HepG2 (cell line): Measurements from ENCODE around the gene MGAT5. TPM values are rescaled to one million over a fixed set of nuclear protein-coding genes. Genes with fewer than 3 reads are reported as not detected.

Experiments
- ATAC-seq: fragments of 200-7000 bp; cut with Tn5 transposase; 3 replicates; pipeline ENCODE4 v1.9.1; 2020; ENCODE audit warnings: mild to moderate bottlenecking, moderate library complexity
- BruUV-seq: library from RNA; stranded (reverse); fragments of 400-500 nt; replicated peaks from 2 replicates; lab custom pipeline; 2021; lab: Mats Ljungman, UMichigan
- CTCF ChIA-PET: fragments of 300-600 bp; formaldehyde crosslinking; extraction: SDS; loops from one replicate; lab custom pipeline; 2021; ENCODE audit warnings: low total read pairs, inconsistent platforms, low intra/inter-chr PET ratio; lab: Yijun Ruan, JAX
- POLR2A ChIA-PET: fragments of 350-600 bp; sonication (Branson Sonifier 250); formaldehyde crosslinking; loops from one replicate; lab custom pipeline; 2020; ENCODE audit warnings: antibody characterized with exemption, inconsistent platforms; lab: Yijun Ruan, JAX
- DNase-seq: peaks from one replicate; pipeline ENCODE4 v3.0.0-alpha.2; 2015; ENCODE audit warnings: low spot score
- FAIRE-seq: peaks from 3 replicates; lab custom pipeline; 2011; peaks lifted over from hg19 to GRCh38; lab: Jason Lieb, UNC
- H2AFZ ChIP-seq: one replicate; pipeline ENCODE4 v1.6.1; 2011; ENCODE audit warnings: low read length, inconsistent platforms
- H3K27ac ChIP-seq: fragments of 300-600 bp; 3 replicates; pipeline ENCODE4 v1.8.0; 2011; ENCODE audit warnings: mixed run types, mild to moderate bottlenecking, mixed read lengths, low read length, inconsistent platforms; ENCODE audit not compliant: insufficient read depth; ENCODE audit errors: extremely low read length
- H3K27me3 ChIP-seq, 2 experiments: fragments of 200-600 bp in 1 of 2; 2 replicates in 1 of 2; 3 replicates in 1 of 2; pipeline versions ENCODE4 v1.6.0 to v1.8.0; 2011; ENCODE audit warnings: low read length in 2 of 2, mild to moderate bottlenecking in 2 of 2, moderate library complexity in 2 of 2, inconsistent platforms in 1 of 2; ENCODE audit not compliant: insufficient read depth in 2 of 2, control insufficient read depth in 1 of 2
- H3K36me3 ChIP-seq, 2 experiments: fragments of 200-600 bp in 1 of 2; replicated peaks in 1 of 2; 2 replicates in 1 of 2; 3 replicates in 1 of 2; pipeline versions ENCODE4 v1.5.1 to v1.8.0; 2011; ENCODE audit warnings: low read length in 2 of 2, inconsistent platforms in 1 of 2; ENCODE audit not compliant: insufficient read depth in 2 of 2, control insufficient read depth in 1 of 2
- H3K4me1 ChIP-seq: 2 replicates; pipeline ENCODE4 v1.5.1; 2012; ENCODE audit warnings: low read length, inconsistent platforms; ENCODE audit not compliant: insufficient read depth
- H3K4me2 ChIP-seq: 2 replicates; pipeline ENCODE4 v1.6.0; 2011; ENCODE audit warnings: low read depth, low read length, inconsistent platforms
- H3K4me3 ChIP-seq, 3 experiments: fragments of 200-600 bp in 1 of 3; sonication (generic), shearing (Covaris generic) in 1 of 3; replicated peaks in 1 of 3; 2 replicates each; pipeline ENCODE4 v1.5.1; 2011 to 2016; ENCODE audit warnings: low read length in 3 of 3, inconsistent platforms in 2 of 3, low read depth in 2 of 3, mild to moderate bottlenecking in 2 of 3, control low read depth in 1 of 3, mixed read lengths in 1 of 3; ENCODE audit not compliant: insufficient read depth in 1 of 3
- H3K79me2 ChIP-seq: one replicate; pipeline ENCODE4 v1.6.1; 2011; ENCODE audit warnings: low read length, inconsistent platforms; ENCODE audit not compliant: insufficient read depth
- H3K9ac ChIP-seq: 2 replicates; pipeline ENCODE4 v1.6.0; 2011; ENCODE audit warnings: mild to moderate bottlenecking, low read depth, low read length, inconsistent platforms; ENCODE audit not compliant: insufficient read depth
- H3K9me3 ChIP-seq: 2 replicates; pipeline ENCODE4 v1.5.1; 2012; ENCODE audit warnings: mild to moderate bottlenecking, low read length
- H4K20me1 ChIP-seq: 2 replicates; pipeline ENCODE4 v1.6.0; 2011; ENCODE audit warnings: inconsistent platforms, mild to moderate bottlenecking, low read length, moderate library complexity; ENCODE audit not compliant: insufficient read depth
- EHMT2 ChIP-seq: fragments of 200-600 bp; sonication (generic); IDR thresholded peaks from 2 replicates; pipeline ENCODE4 v1.7.0; 2017; ENCODE audit warnings: antibody characterized with exemption, low read depth, low read length, borderline replicate concordance
- FLYWCH1 ChIP-seq: sonication (generic); formaldehyde crosslinking; IDR thresholded peaks from 2 replicates; pipeline ENCODE4 v1.8.1; 2023; ENCODE audit warnings: mild to moderate bottlenecking, missing genetic modification reagents
- SOX13 ChIP-seq, 3 experiments: fragments of 450-650 bp in 1 of 3; sonication (generic) in 1 of 3; formaldehyde crosslinking in 1 of 3; IDR thresholded peaks in 2 of 3; conservative IDR thresholded peaks in 1 of 3; 2 replicates each; pipeline versions ENCODE4 v1.5.0 to v1.6.1; 2016 to 2020; ENCODE audit warnings: antibody characterized with exemption in 1 of 3, mild to moderate bottlenecking in 1 of 3, missing compliant biosample characterization in 1 of 3, missing genetic modification reagents in 1 of 3, moderate library complexity in 1 of 3
- SRSF4 ChIP-seq: fragments of 200-400 bp; formaldehyde crosslinking; IDR thresholded peaks from one replicate; pipeline ENCODE4 v1.6.1; 2018; ENCODE audit warnings: mild to moderate bottlenecking, low read depth, low read length, moderate library complexity; ENCODE audit not compliant: poor library complexity, severe bottlenecking
- TBX2 ChIP-seq: sonication (generic); formaldehyde crosslinking; IDR thresholded peaks from 2 replicates; pipeline ENCODE4 v1.5.0; 2020; ENCODE audit warnings: missing genetic modification reagents, mild to moderate bottlenecking, borderline replicate concordance
- ZBTB42 ChIP-seq: sonication (generic); formaldehyde crosslinking; IDR thresholded peaks from 2 replicates; pipeline ENCODE4 v1.5.0; 2020; ENCODE audit warnings: mild to moderate bottlenecking, missing genetic modification reagents
- ZBTB7B ChIP-seq: sonication (generic); formaldehyde crosslinking; IDR thresholded peaks from 2 replicates; pipeline ENCODE4 v1.4.0; 2020; ENCODE audit warnings: missing genetic modification reagents
- ZC3H4 ChIP-seq: sonication (generic); formaldehyde crosslinking; IDR thresholded peaks from 2 replicates; pipeline ENCODE4 v1.4.0; 2020; ENCODE audit warnings: missing genetic modification reagents, borderline replicate concordance
- ZNF263 ChIP-seq: sonication (generic); formaldehyde crosslinking; IDR thresholded peaks from 2 replicates; pipeline ENCODE4 v1.4.0; 2020; ENCODE audit warnings: missing genetic modification reagents
- ZNF589 ChIP-seq: sonication (generic); formaldehyde crosslinking; conservative IDR thresholded peaks from 2 replicates; pipeline ENCODE4 v1.8.0; 2022; ENCODE audit warnings: mild to moderate bottlenecking, moderate library complexity, missing genetic modification reagents
- ZNF776 ChIP-seq: sonication (generic); formaldehyde crosslinking; IDR thresholded peaks from 2 replicates; pipeline ENCODE4 v1.4.0; 2020; ENCODE audit warnings: mild to moderate bottlenecking, missing genetic modification reagents
- WGBS: methylation state at CpG from one replicate; pipeline ENCODE4 v1.1.6; 2017; ENCODE audit warnings: low lambda C conversion rate; 5-methylcytosine and 5-hydroxymethylcytosine counted together
- in situ Hi-C: cut with HindIII; loops from 2 replicates; pipeline ENCODE4 v1.10.0; 2017; ENCODE audit warnings: low pct_unique_long_range_greater_than_20kb; ENCODE audit not compliant: extremely low pct_ligation_motif_present
- intact Hi-C: fragments of 100-400 bp; cut with micrococcal nuclease; formaldehyde crosslinking; loops from one replicate; pipeline ENCODE4 v1.10.0; 2022; ENCODE audit not compliant: unreplicated experiment
- polyA plus RNA-seq, 8 experiments: library from polyadenylated mRNA; depleted of rRNA in 3 of 8; stranded (reverse) in 7 of 8; unstranded in 1 of 8; fragments of >200 nt; fragmentation: Illumina TruSeq in 4 of 8; extraction: Trizol in 4 of 8; gene quantifications; 2 replicates each; pipeline versions ENCODE4 v1.2.1 to v1.2.3, GENCODE V29; 2011 to 2016; ENCODE audit warnings: low read depth in 4 of 8, missing spikeins in 1 of 8, mixed read lengths in 1 of 8; ENCODE audit not compliant: insufficient read depth in 1 of 8
- total RNA-seq, 5 experiments: library from RNA; depleted of rRNA; stranded (reverse); fragments of >200 nt; fragmentation: Illumina TruSeq; extraction: Trizol; gene quantifications; 2 replicates each; pipeline ENCODE4 v1.2.3, GENCODE V29; 2016; ENCODE audit warnings: low read depth in 1 of 5
- TF ChIP-seq, protein P1 (sequence below): IDR thresholded peaks from 2 replicates; pipeline ENCODE4 v1.6.1; 2016

MGAT5 gene
- total and polyA plus RNA-seq, 2 of the 13 experiments (the other 11 are each of a cell fraction or from before 2014, with no cell fraction given): 33.1 to 60.2 TPM

DNA sequence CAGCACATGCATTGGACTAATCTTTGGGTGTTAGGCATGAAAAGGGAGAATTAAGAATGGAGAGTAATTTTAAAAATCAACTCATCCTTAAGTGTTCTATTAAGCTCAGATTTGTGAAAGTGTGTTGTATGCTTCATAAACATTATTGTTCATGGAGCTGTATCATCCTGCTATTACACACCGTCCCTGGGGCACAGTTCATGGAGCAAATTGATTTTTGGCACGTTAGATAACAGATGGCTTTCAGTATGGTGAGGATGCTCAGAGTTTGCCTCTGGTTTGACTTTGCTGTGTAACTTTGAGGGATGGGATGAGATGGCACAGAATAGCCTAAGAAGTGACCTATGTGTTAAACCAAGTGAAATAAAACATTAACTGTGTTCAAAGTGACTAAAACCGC lies 97.1 kb downstream of the MGAT5 start (continued):
- TF ChIP-seq, protein P1, sequence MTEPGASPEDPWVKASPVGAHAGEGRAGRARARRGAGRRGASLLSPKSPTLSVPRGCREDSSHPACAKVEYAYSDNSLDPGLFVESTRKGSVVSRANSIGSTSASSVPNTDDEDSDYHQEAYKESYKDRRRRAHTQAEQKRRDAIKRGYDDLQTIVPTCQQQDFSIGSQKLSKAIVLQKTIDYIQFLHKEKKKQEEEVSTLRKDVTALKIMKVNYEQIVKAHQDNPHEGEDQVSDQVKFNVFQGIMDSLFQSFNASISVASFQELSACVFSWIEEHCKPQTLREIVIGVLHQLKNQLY (CRISPR knock-in tag): no peak
- TF ChIP-seq ZBTB7B (CRISPR knock-in tag): no peak
- no peak for TF ChIP-seq ZC3H4
- no peak for TF ChIP-seq TBX2 (CRISPR knock-in tag)
- TF ChIP-seq, all 625 proteins: peak for 0

DNA sequence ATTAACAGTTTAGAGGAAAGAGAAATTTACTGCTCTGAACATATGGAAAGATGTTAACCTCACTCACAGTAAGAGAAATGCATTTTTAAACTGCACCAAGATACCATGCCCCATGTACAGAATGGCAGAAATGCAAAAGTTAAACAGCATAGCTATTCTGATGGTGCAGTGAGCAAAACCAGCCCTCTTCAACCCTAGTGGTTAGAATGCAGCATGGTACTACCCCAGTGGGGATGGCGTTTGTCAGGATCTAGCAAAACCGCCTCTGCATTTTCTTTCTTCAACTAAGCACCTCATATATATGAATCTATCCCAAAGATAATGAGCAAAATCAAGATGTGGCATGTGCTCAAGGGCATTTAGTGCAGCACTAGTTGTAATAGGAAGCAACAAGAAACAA lies 98.0 kb downstream of the MGAT5 start:
- FAIRE-seq: no peak
- intact Hi-C loops: no loop called here
- 100% methylated on average over 2 of the region's 2 CpGs for WGBS
- CTCF ChIA-PET: no interaction called here
- DNase-seq: no peak
- Histone ChIP-seq H3K79me2 (no peaks in the 10 kb centered on the region), H3K4me1 (no peaks in the 10 kb centered on the region), H3K4me2 (no peak overlapping the region), H4K20me1 (no peaks in the 10 kb centered on the region), H3K9ac (no peak overlapping the region), H2AFZ (no peak overlapping the region)
- no TSS peak for BruUV-seq
- in situ Hi-C loops: no loop called here
- TF ChIP-seq EHMT2 (no peak), ZNF589 (CRISPR knock-in tag) (no peak), ZNF776 (no peak), ZBTB7B (CRISPR knock-in tag) (no peak), SOX13 (IDR thresholded peaks at IDR 0.05) (no peak), SOX13 (CRISPR knock-in tag; conservative IDR thresholded peaks at IDR 0.05 in 1 of 2, IDR thresholded peaks at IDR 0.05 in 1 of 2) (no peak), FLYWCH1 (no peak), ZBTB42 (CRISPR knock-in tag) (no peak), SRSF4 (no peak), ZNF263 (CRISPR knock-in tag) (no peak)
- TF ChIP-seq, all 625 proteins: peak for 0
- Histone ChIP-seq H3K27ac (no peak overlapping the region), H3K9me3 (no peaks in the 10 kb centered on the region), H3K36me3 (peaks cover 10 to 34% of the 10 kb centered on the region in 2 experiments), H3K4me3 (no peak overlapping the region), H3K27me3 (no peaks in the 10 kb centered on the region)
- POLR2A ChIA-PET: no interaction called here
- peak; percentile 66 for ATAC-seq
